ENCODE data around the gene ABCA7.

DNA sequence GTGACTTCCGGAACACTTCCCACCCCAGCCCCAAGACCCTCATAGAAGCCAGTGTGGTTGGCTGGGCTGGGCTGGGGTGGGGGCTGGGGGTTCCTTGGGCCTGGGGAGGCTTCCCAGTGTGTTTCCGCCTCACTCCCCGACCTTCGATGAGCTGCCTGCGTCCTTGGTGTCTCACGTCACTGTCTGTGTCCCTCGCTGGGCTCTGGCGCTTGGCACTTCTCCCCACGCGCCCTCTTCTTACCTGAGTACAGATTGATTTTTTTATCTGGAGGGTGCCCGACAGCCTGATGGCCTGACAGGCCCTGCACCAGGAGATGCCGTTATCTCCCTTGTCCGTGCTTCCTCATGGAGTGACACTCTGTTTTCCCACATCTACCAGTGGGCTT is 47.2 kb upstream of the ABCA7 start:
- no peak for TF ChIP-seq CTCF (IDR thresholded peaks at IDR 0.05; ENCODE audit: low read length)
- TF ChIP-seq EZH2 (optimal IDR thresholded peaks at IDR 0.05; ENCODE audit: low read depth, low read length): no peak
